CD4-positive, CD25-positive, alpha-beta regulatory T cell (primary cell): Measurements from ENCODE around the gene DHX30. TPM values are rescaled to one million over a fixed set of nuclear protein-coding genes. Genes with fewer than 3 reads are reported as not detected.

Experiments used
- ATAC-seq, 2 donors: fragments of 150-1000 bp; cut with Tn5 transposase; one replicate each; pipeline ENCODE4 v1.10.0; 2021; ENCODE audit warnings: low read depth in 2 of 2, moderate number of reproducible peaks in 2 of 2, moderate library complexity in 1 of 2
- DNase-seq, 3 donors: peaks; one replicate each; pipeline versions ENCODE4 v3.0.0 to v3.0.0-alpha.2; 2012 to 2022; ENCODE audit warnings: mixed read lengths in 1 of 3
- H3K27ac ChIP-seq: one replicate; pipeline ENCODE4 v1.7.0; 2013; ENCODE audit warnings: mild to moderate bottlenecking, low read length; ENCODE audit not compliant: insufficient read depth, poor library complexity, severe bottlenecking
- H3K27me3 ChIP-seq: one replicate; pipeline ENCODE4 v1.7.0; 2013; ENCODE audit warnings: low read length; ENCODE audit not compliant: control insufficient read depth, insufficient read depth
- H3K36me3 ChIP-seq: one replicate; pipeline ENCODE4 v1.7.0; 2013; ENCODE audit warnings: mild to moderate bottlenecking, low read length, moderate library complexity; ENCODE audit not compliant: control insufficient read depth, insufficient read depth
- H3K4me1 ChIP-seq: 2 replicates; pipeline ENCODE4 v1.7.0; 2013; ENCODE audit warnings: mild to moderate bottlenecking, low read length; ENCODE audit not compliant: insufficient read depth, control insufficient read depth, poor library complexity, severe bottlenecking
- H3K4me3 ChIP-seq: one replicate; pipeline ENCODE4 v1.7.0; 2013; ENCODE audit warnings: low read depth, mild to moderate bottlenecking, low read length, moderate library complexity
- H3K9me3 ChIP-seq, 2 experiments: 1 replicate in 1 of 2; 2 replicates in 1 of 2; pipeline ENCODE4 v1.7.0; 2013; ENCODE audit warnings: low read length in 2 of 2, mild to moderate bottlenecking in 1 of 2, moderate library complexity in 1 of 2; ENCODE audit not compliant: control insufficient read depth in 2 of 2
- H3K27ac Mint-ChIP-seq, 3 donors: one replicate each; pipeline ENCODE4 v1.8.0; 2020 to 2022; ENCODE audit warnings: mild to moderate bottlenecking in 3 of 3, mixed read lengths in 3 of 3, moderate library complexity in 2 of 3
- H3K27me3 Mint-ChIP-seq: one replicate; pipeline ENCODE4 v1.8.0; 2022; ENCODE audit warnings: mild to moderate bottlenecking, mixed read lengths
- H3K36me3 Mint-ChIP-seq: one replicate; pipeline ENCODE4 v1.8.0; 2020; ENCODE audit warnings: mixed read lengths
- H3K4me1 Mint-ChIP-seq, 4 donors: one replicate each; pipeline ENCODE4 v1.8.0; 2020 to 2022; ENCODE audit warnings: mixed read lengths in 4 of 4, mild to moderate bottlenecking in 1 of 4
- H3K4me3 Mint-ChIP-seq, 4 donors: one replicate each; pipeline ENCODE4 v1.8.0; 2020 to 2022; ENCODE audit warnings: mild to moderate bottlenecking in 4 of 4, mixed read lengths in 4 of 4, moderate library complexity in 3 of 4
- H3K9me3 Mint-ChIP-seq, 7 donors: one replicate each; pipeline ENCODE4 v1.8.0; 2020 to 2022; ENCODE audit warnings: mixed read lengths in 7 of 7, mild to moderate bottlenecking in 3 of 7, moderate library complexity in 2 of 7
- polyA plus RNA-seq, 4 donors: library from polyadenylated mRNA; unstranded; fragments of 300-500 nt; fragmentation: Illumina TruSeq; gene quantifications; one replicate each; pipeline ENCODE4 v1.2.3, GENCODE V29; 2021
- total RNA-seq: library from RNA; stranded (reverse); gene quantifications from one replicate; pipeline ENCODE4 v1.2.3, GENCODE V29; 2022

The DHX30 gene
- total and polyA plus RNA-seq, 5 donors from 2014 or later, result 34.7 to 70.7 (median 35.4) TPM

GRCh38 chr3:47846186-47846879, 43.4 kb downstream of the DHX30 start:
- Histone ChIP-seq H3K9me3 (no peaks in the 10 kb centered on the region), H3K4me1 (no peaks in the 10 kb centered on the region), H3K27me3 (no peaks in the 10 kb centered on the region), H3K27ac (no peak overlapping the region), H3K36me3 (peaks cover 83% of the 10 kb centered on the region), H3K4me3 (no peak overlapping the region)
- Mint-ChIP-seq H3K36me3 (peaks cover 31% of the 10 kb centered on the region), H3K9me3 (no peaks in the 10 kb centered on the region), H3K27ac (no peak overlapping the region), H3K27me3 (no peaks in the 10 kb centered on the region), H3K4me3 (no peak overlapping the region), H3K4me1 (no peaks in the 10 kb centered on the region)
- DNase-seq (no peak), ATAC-seq (no peak)

GRCh38 chr3:47846880-47847248, 43.9 kb downstream of the DHX30 start:
- DNase-seq, result no peak
- Histone ChIP-seq H3K27ac (no peak overlapping the region), H3K4me1 (no peaks in the 10 kb centered on the region), H3K9me3 (no peaks in the 10 kb centered on the region), H3K4me3 (no peak overlapping the region), H3K27me3 (no peaks in the 10 kb centered on the region), H3K36me3 (peaks cover 78% of the 10 kb centered on the region)
- Mint-ChIP-seq H3K4me1 (no peaks in the 10 kb centered on the region), H3K4me3 (no peak overlapping the region), H3K27me3 (no peaks in the 10 kb centered on the region), H3K36me3 (peaks cover 27% of the 10 kb centered on the region), H3K9me3 (no peaks in the 10 kb centered on the region), H3K27ac (no peak overlapping the region)
- ATAC-seq, result no peak

- no peak overlapping the region for H3K4me3 Mint-ChIP-seq
- H3K4me3 ChIP-seq, result no peak overlapping the region
- no peak overlapping the region for H3K27ac ChIP-seq
- H3K9me3 Mint-ChIP-seq, result no peaks in the 10 kb centered on the region
- no peaks in the 10 kb centered on the region for H3K27me3 ChIP-seq
- DNase-seq (no peak), ATAC-seq (no peak)
- H3K9me3 ChIP-seq, result no peaks in the 10 kb centered on the region
- H3K27me3 Mint-ChIP-seq, result no peaks in the 10 kb centered on the region
- H3K36me3 ChIP-seq, result peaks cover 76% of the 10 kb centered on the region
- no peaks in the 10 kb centered on the region for H3K4me1 ChIP-seq
- peaks cover 25% of the 10 kb centered on the region for H3K36me3 Mint-ChIP-seq
- no peaks in the 10 kb centered on the region for H3K4me1 Mint-ChIP-seq
- H3K27ac Mint-ChIP-seq, result peak overlapping the region in 2 of 3 donors; percentile 36 to 38
Measured at GRCh38 chr3:47847260-47847659, 44.3 kb downstream of the DHX30 start.

- Mint-ChIP-seq H3K36me3 (peaks cover 21% of the 10 kb centered on the region), H3K27ac (peak overlapping the region in 1 of 3 donors; percentile 38), H3K9me3 (no peaks in the 10 kb centered on the region)
Measured at GRCh38 chr3:47847801-47848518, 45.0 kb downstream of the DHX30 start.

GRCh38 chr3:47848599-47849117, 45.7 kb downstream of the DHX30 start:
- H3K9me3 Mint-ChIP-seq, result no peaks in the 10 kb centered on the region
- no peak overlapping the region for H3K27ac Mint-ChIP-seq
- H3K36me3 Mint-ChIP-seq, result peaks cover 21% of the 10 kb centered on the region

More at GRCh38 chr3:47847801-47848518, 45.0 kb downstream of the DHX30 start:
- no peak overlapping the region for H3K4me3 Mint-ChIP-seq
- Histone ChIP-seq H3K36me3 (peaks cover 71% of the 10 kb centered on the region), H3K9me3 (no peaks in the 10 kb centered on the region), H3K4me3 (no peak overlapping the region), H3K4me1 (no peaks in the 10 kb centered on the region), H3K27me3 (no peaks in the 10 kb centered on the region), H3K27ac (no peak overlapping the region)
- no peaks in the 10 kb centered on the region for H3K4me1 Mint-ChIP-seq
- DNase-seq (no peak), ATAC-seq (no peak)
- no peaks in the 10 kb centered on the region for H3K27me3 Mint-ChIP-seq

GRCh38 chr3:47849186-47849698, 46.3 kb downstream of the DHX30 start:
- no peaks in the 10 kb centered on the region for H3K27me3 ChIP-seq

More at GRCh38 chr3:47848599-47849117, 45.7 kb downstream of the DHX30 start:
- Histone ChIP-seq H3K27ac (no peak overlapping the region), H3K27me3 (no peaks in the 10 kb centered on the region), H3K4me3 (no peak overlapping the region), H3K4me1 (no peaks in the 10 kb centered on the region), H3K9me3 (no peaks in the 10 kb centered on the region), H3K36me3 (peaks cover 67% of the 10 kb centered on the region)
- ATAC-seq, result no peak
- no peaks in the 10 kb centered on the region for H3K4me1 Mint-ChIP-seq
- DNase-seq, result no peak
- no peak overlapping the region for H3K4me3 Mint-ChIP-seq
- H3K27me3 Mint-ChIP-seq, result no peaks in the 10 kb centered on the region

GRCh38 chr3:47849699-47850563, 47.0 kb downstream of the DHX30 start:
- H3K36me3 Mint-ChIP-seq, result peaks cover 12% of the 10 kb centered on the region

More at GRCh38 chr3:47849186-47849698, 46.3 kb downstream of the DHX30 start:
- Histone ChIP-seq H3K36me3 (peaks cover 62% of the 10 kb centered on the region), H3K4me3 (no peak overlapping the region), H3K4me1 (no peaks in the 10 kb centered on the region), H3K27ac (no peak overlapping the region), H3K9me3 (no peaks in the 10 kb centered on the region)
- Mint-ChIP-seq H3K4me1 (no peaks in the 10 kb centered on the region), H3K9me3 (no peaks in the 10 kb centered on the region), H3K4me3 (no peak overlapping the region), H3K27me3 (no peaks in the 10 kb centered on the region), H3K27ac (peak overlapping the region in 1 of 3 donors; percentile 55), H3K36me3 (peaks cover 17% of the 10 kb centered on the region)
- no peak for DNase-seq
- no peak for ATAC-seq

More at GRCh38 chr3:47849699-47850563, 47.0 kb downstream of the DHX30 start:
- Histone ChIP-seq H3K27me3 (no peaks in the 10 kb centered on the region), H3K27ac (no peak overlapping the region), H3K9me3 (no peaks in the 10 kb centered on the region), H3K4me1 (no peaks in the 10 kb centered on the region), H3K4me3 (no peak overlapping the region), H3K36me3 (peaks cover 64% of the 10 kb centered on the region)
- Mint-ChIP-seq H3K9me3 (no peaks in the 10 kb centered on the region), H3K4me3 (peak overlapping the region in 1 of 4 donors; percentile 4), H3K27ac (peak overlapping the region in 2 of 3 donors; percentile 13 to 45), H3K4me1 (no peaks in the 10 kb centered on the region), H3K27me3 (no peaks in the 10 kb centered on the region)
- ATAC-seq (no peak), DNase-seq (no peak)
